NCI-H226 (cell line): ENCODE results near the gene SLC7A10.
"Not testable (repeated sequence)": the region's sequence is repeated elsewhere in the genome, so short reads cannot be mapped to it uniquely, and the experiment has no call there.

ENCODE experiments used
- DNase-seq: peaks from one replicate; pipeline ENCODE4 v3.0.0-alpha.2; 2015

SLC7A10 gene

GRCh38 chr19:33201473-33201872 lies 24.2 kb downstream of the SLC7A10 start:
- DNase-seq: no peak

GRCh38 chr19:33199441-33200265 lies 26.0 kb downstream of the SLC7A10 start:
- DNase-seq: no peak

- DNase-seq: no peak
Measured at GRCh38 chr19:33198169-33198568, 27.5 kb downstream of the SLC7A10 start.

GRCh38 chr19:33197591-33198000 lies 28.1 kb downstream of the SLC7A10 start:
- no peak for DNase-seq

- no peak for DNase-seq
Measured at GRCh38 chr19:33196446-33197193, 29.0 kb downstream of the SLC7A10 start.

GRCh38 chr19:33195645-33196347 lies 29.9 kb downstream of the SLC7A10 start:
- no peak for DNase-seq

- DNase-seq: no peak
Measured at GRCh38 chr19:33194886-33195644, 30.6 kb downstream of the SLC7A10 start.

GRCh38 chr19:33194532-33194885 lies 31.1 kb downstream of the SLC7A10 start:
- DNase-seq: no peak

GRCh38 chr19:33193865-33194362 lies 31.7 kb downstream of the SLC7A10 start, which contains the start of gene LRP3:
Gene LRP3, plus strand, starts transcription at chr19:33194330. Its CDS starts 456 bp downstream, at chr19:33194786.
- no peak for DNase-seq

GRCh38 chr19:33193269-33193864 lies 32.3 kb downstream of the SLC7A10 start:
- no peak for DNase-seq

- no peak for DNase-seq
Measured at GRCh38 chr19:33192010-33192409, 33.6 kb downstream of the SLC7A10 start.

- DNase-seq: no peak
Measured at GRCh38 chr19:33191501-33191900, 34.1 kb downstream of the SLC7A10 start.

- DNase-seq: not testable (repeated sequence)
Measured at GRCh38 chr19:33191092-33191491, 34.6 kb downstream of the SLC7A10 start.

- DNase-seq: no peak
Measured at GRCh38 chr19:33189453-33189852, 36.2 kb downstream of the SLC7A10 start.

- no peak for DNase-seq
Measured at GRCh38 chr19:33187183-33187540, 38.5 kb downstream of the SLC7A10 start.

GRCh38 chr19:33186431-33187182 lies 39.0 kb downstream of the SLC7A10 start:
- DNase-seq: no peak

- DNase-seq: no peak
Measured at GRCh38 chr19:33177417-33177979, 48.2 kb downstream of the SLC7A10 start.

- DNase-seq: peak; percentile 97
Measured at GRCh38 chr19:33176670-33177416, 48.8 kb downstream of the SLC7A10 start.

GRCh38 chr19:33175886-33176669 lies 49.6 kb downstream of the SLC7A10 start:
- no peak for DNase-seq
